ENCODE data around the gene CWC25. TPM values are rescaled to one million over a fixed set of nuclear protein-coding genes. Genes with fewer than 3 reads are reported as not detected.

Gene CWC25
- total and polyA plus RNA-seq, 2 of the 13 experiments (the other 11 are each of a cell fraction or from before 2014, with no cell fraction given) = 15.6 to 22.7 TPM

- Histone ChIP-seq H3K27me3 (ENCODE audit: control insufficient read depth in 1 of 2, insufficient read depth in 2 of 2, low read length in 2 of 2) (no peaks in the 10 kb centered on the region; a peak in 1 of 5 replicates), H2AFZ (ENCODE audit: low read length) (peak within 1 kb of the TSS; percentile 53), H3K9me3 (ENCODE audit: low read length) (no peaks in the 10 kb centered on the region), H4K20me1 (ENCODE audit: insufficient read depth, low read length) (no peaks in the 10 kb centered on the region), H3K4me1 (ENCODE audit: insufficient read depth, low read length) (peaks cover 30% of the 10 kb centered on the region), H3K9ac (ENCODE audit: insufficient read depth, low read depth, low read length) (peak within 1 kb of the TSS; percentile 93), H3K4me3 (replicated peaks in 1 of 3; ENCODE audit: insufficient read depth in 1 of 3, low read depth in 2 of 3, low read length in 3 of 3) (peak within 1 kb of the TSS; percentile 82 to 93 (median 84)), H3K36me3 (replicated peaks in 1 of 2; ENCODE audit: control insufficient read depth in 1 of 2, insufficient read depth in 2 of 2, low read length in 2 of 2) (peaks cover 9 to 22% of the 10 kb centered on the region in 2 experiments), H3K27ac (ENCODE audit: extremely low read length, insufficient read depth, low read length) (peak within 1 kb of the TSS; percentile 81), H3K4me2 (ENCODE audit: low read depth, low read length) (peak within 1 kb of the TSS; percentile 91), H3K79me2 (ENCODE audit: insufficient read depth, low read length) (peaks cover 24% of the 10 kb centered on the region)
- FAIRE-seq (no peak), DNase-seq (ENCODE audit: low spot score) (peak; percentile 100), ATAC-seq (peak; percentile 86)
- ChIA-PET CTCF (ENCODE audit: low intra/inter-chr PET ratio, low total read pairs) (no interaction called here), POLR2A (interaction anchor here (0.6 to 4.4 kb wide), 16 partner anchors 12 to 401 kb away, joined by 3 to 57 read pairs (median 4); partner anchors contain the start of genes CISD3, CWC25, LASP1 and PIP4K2B)
- in situ Hi-C loops (cut with HindIII; ENCODE audit: extremely low pct_ligation_motif_present, low pct_unique_long_range_greater_than_20kb) = loop anchor here (25.0 kb wide), 1 partner anchor 410 kb away; the partner anchor contains the start of genes ARL5C and PLXDC1
- no TSS peak for BruUV-seq (replicated peaks)
- intact Hi-C loops (cut with micrococcal nuclease; ENCODE audit: unreplicated experiment) = loop anchor here (1.0 to 5.0 kb wide), 4 partner anchors 48 to 1355 kb away; no protein-coding TSS in a partner anchor
- 2% methylated on average over 35 of the region's 44 CpGs for WGBS (ENCODE audit: low lambda C conversion rate)
- TF ChIP-seq RNF2 (conservative IDR thresholded peaks at IDR 0.05; ENCODE audit: low read depth) (no peak; the same call in 1 of the 2 replicates), TERF1 (CRISPR knock-in tag; IDR thresholded peaks at IDR 0.05) (no peak), ZNF891 (CRISPR knock-in tag; IDR thresholded peaks at IDR 0.05) (peak; percentile 19; the same call in 1 of the 2 replicates), ZBTB26 (CRISPR knock-in tag; IDR thresholded peaks at IDR 0.05; ENCODE audit: borderline replicate concordance) (0 out of 2 replicates have a peak, but pooled peaks have one; percentile 25), MBD4 (IDR thresholded peaks at IDR 0.05; ENCODE audit: borderline replicate concordance, low read length) (no peak), ZNF740 (CRISPR knock-in tag; IDR thresholded peaks at IDR 0.05) (no peak; the same call in 1 of the 2 replicates), SAP130 (CRISPR knock-in tag; IDR thresholded peaks at IDR 0.05; ENCODE audit: low read depth) (peak; percentile 100), ZNF180 (CRISPR knock-in tag; IDR thresholded peaks at IDR 0.05; ENCODE audit: borderline replicate concordance, low read depth) (no peak; the same call in 1 of the 2 replicates), MIER2 (CRISPR knock-in tag; IDR thresholded peaks at IDR 0.05) (peak; percentile 42; the same call in 1 of the 2 replicates), ZFP62 (CRISPR knock-in tag; IDR thresholded peaks at IDR 0.05) (no peak), ZNF260 (CRISPR knock-in tag; IDR thresholded peaks at IDR 0.05; ENCODE audit: borderline replicate concordance, low read depth) (no peak), MXI1 (IDR thresholded peaks at IDR 0.05; ENCODE audit: borderline replicate concordance, low read depth, low read length) (peak; percentile 100), ZFX (CRISPR knock-in tag; IDR thresholded peaks at IDR 0.05; ENCODE audit: low read depth) (peak; percentile 94), ZNF7 (CRISPR knock-in tag; IDR thresholded peaks at IDR 0.05) (no peak), RXRB (CRISPR knock-in tag; IDR thresholded peaks at IDR 0.05; ENCODE audit: borderline replicate concordance) (peak; percentile 68; the same call in 1 of the 2 replicates), ZGPAT (CRISPR knock-in tag; IDR thresholded peaks at IDR 0.05) (no peak; the same call in 1 of the 2 replicates), ATF7-NPFF (CRISPR knock-in tag; IDR thresholded peaks at IDR 0.05; ENCODE audit: low read depth) (no peak), ZNF589 (CRISPR knock-in tag; conservative IDR thresholded peaks at IDR 0.05) (peak; percentile 74; the same call in 1 of the 2 replicates)
Measured at GRCh38 chr17:38752308-38753070, 72.6 kb downstream of the CWC25 start, which contains the start of gene PSMB3. Gene PSMB3 (plus strand): TSS chr17:38752741. CDS start chr17:38752827, 86 bp downstream.

Data from HepG2 (cell line).